Activated T-helper 1 cell treated with anti-CD3 and anti-CD28 coated beads, Interleukin-2, amount 50 U/mL, for 16 hours (primary cell): ENCODE data around the gene EPB41L1.

Source experiments
- DNase-seq, 2 donors: peaks; one replicate each; pipeline ENCODE4 v3.0.0-alpha.2; 2020; ENCODE audit warnings: low read depth in 1 of 2, low spot score in 1 of 2

Gene EPB41L1

DNA sequence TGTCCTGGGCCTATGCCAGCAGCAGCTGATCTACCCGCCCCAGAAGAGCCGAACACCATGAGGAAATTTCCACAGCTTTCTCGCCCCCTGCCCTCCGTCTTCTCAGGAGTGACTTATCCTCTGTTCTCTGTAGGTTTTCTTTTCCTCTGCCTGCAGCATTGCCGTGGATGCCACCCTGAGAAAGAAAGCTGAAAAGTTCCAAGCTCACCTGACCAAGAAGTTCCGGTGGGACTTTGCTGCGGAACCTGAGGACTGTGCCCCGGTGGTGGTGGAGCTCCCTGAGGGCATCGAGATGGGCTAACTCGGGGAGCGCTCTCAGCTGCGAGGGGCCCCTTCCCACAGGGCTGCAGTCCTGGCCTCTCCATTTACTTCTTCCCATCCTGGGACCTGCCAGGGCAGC, 100.9 kb downstream of the EPB41L1 start:
- no peak for DNase-seq

DNA sequence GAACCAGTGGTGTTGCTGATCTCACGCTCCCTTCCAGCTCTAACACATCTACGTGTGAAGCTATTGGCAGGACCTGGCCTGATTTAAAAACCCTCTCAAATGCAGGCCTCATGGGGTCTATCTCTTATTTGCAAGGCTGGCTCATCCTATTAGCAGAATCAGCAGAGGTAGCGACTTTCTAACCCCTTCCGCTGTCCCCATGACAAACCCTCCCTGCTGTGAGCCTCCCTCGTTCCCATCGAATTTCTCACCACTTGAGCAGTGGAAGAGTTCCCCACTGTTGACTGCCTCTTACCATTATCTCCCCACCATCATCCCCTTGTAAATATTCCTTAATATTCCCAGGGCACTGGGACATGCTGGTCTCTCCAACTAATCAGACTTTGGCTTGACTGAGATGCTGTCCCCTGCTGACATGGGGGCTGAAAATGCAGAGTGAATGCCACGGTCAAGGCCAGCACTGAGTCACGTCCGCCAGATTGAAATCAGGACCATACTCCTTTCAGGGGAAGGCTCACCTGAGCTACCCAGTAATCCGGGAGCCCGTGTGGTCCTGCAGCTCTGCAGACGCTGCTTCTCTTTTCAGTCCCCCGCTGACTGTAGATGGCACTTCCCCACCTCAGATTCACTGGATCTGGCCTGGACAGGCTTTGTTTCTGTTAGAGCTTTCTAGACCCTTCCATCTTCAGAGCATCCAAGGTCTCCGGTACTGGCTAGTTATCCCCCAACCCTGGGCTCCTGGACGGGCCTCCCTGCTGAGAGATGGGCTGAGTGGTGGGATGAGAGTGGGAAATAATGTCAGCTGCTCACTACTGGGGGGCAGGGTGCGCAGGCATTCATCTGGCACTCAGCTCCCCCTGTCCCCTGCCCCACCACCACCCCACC, 104.9 kb downstream of the EPB41L1 start:
- DNase-seq = no peak

- DNase-seq = no peak
These were observed 105.8 kb downstream of the EPB41L1 start for GRCh38 chr20:36260316-36260715.

DNA sequence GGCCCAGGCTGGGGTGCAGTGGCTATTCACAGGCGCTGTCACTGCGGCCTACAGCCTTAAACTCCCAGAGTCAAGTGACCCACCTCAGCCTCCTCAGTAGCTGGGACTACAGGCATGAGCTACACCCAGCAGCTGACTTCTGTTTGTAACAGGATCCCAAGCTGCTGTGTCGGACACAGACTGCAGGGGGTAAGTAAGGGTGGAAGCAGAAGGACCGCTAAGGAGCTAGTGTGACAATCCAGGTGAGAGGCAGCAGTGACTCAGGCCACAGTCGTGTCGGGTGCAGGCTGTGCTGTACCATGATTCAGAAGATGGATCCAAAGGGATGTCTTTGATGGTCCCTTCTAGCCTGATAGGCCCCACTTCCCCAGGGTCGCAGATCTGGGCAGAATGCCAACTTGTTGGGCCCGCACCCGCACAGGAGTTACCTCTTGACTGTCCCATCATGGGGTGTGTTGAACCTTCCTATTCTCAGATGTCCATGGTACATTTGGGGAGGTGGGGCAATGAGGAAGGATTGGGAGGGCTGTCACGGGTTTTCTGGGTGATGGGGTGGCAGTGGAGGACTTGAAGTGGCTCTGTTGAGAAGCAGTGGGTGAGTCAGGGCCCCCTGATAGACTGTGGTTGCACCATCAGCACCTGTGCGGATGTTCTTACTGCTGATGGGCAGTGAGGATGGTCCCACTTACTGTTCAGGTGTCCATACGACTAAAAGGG, 107.0 kb downstream of the EPB41L1 start:
- DNase-seq = no peak

DNA sequence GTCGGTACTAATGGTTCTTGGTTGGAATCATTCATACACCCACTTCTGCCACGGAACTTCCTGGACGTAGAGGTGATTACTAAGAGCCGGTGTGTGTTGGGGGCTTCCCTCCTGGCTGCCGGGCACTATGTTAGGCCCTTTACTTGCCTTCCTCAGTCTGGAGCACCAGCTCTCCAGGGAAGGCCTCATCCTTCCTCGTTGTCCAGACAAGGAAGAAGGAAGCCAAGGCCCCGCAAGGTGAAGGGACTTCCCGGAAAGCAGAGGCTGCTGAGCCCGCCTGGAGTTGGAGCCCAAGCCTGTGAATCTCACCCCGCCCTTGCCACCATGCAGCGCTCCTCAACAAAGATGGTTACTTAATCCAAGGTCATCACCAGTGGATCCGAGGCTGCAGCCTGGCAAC, 107.9 kb downstream of the EPB41L1 start:
- DNase-seq = no peak

DNA sequence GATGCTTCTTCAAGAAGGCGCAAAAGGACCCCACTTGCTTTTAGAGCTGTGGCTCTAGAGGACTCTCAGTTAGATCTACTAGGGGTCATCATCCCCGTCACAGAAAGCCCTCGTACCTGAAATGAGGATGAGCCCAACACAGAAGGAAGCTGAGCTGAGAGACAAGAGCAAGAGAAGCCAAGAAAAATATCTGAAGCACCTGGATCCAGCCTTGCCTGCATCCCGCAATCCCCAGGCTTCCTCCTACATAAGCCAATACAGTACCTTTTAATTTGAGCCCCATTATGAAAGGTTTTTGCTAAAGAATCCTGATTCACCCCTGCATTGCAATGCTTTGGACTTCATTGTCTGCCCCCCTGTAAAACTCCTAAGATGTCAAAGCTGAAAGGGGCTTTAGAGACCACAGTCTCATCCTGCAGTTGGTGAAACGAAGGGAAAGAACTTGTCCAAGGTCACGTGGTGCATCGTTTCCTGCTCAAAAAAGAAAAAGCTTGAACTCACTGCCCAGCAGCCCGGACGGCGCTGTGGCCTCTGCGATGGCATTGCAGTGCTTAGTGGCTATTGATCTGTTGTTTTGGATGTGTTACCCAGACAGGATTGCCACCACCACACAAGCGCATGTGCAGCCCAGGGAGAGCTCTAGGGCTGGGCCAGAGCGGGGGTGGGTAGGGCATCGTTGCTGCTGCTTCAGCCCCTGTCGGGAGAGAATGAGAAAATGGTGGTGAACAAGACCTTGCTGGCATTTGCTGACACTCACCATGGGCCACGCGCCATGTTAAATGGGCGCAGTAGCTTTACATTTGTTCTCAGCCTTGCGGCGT, 110.1 kb downstream of the EPB41L1 start:
- no peak for DNase-seq

- no peak for DNase-seq
These were observed 111.6 kb downstream of the EPB41L1 start for GRCh38 chr20:36266189-36266588.

DNA sequence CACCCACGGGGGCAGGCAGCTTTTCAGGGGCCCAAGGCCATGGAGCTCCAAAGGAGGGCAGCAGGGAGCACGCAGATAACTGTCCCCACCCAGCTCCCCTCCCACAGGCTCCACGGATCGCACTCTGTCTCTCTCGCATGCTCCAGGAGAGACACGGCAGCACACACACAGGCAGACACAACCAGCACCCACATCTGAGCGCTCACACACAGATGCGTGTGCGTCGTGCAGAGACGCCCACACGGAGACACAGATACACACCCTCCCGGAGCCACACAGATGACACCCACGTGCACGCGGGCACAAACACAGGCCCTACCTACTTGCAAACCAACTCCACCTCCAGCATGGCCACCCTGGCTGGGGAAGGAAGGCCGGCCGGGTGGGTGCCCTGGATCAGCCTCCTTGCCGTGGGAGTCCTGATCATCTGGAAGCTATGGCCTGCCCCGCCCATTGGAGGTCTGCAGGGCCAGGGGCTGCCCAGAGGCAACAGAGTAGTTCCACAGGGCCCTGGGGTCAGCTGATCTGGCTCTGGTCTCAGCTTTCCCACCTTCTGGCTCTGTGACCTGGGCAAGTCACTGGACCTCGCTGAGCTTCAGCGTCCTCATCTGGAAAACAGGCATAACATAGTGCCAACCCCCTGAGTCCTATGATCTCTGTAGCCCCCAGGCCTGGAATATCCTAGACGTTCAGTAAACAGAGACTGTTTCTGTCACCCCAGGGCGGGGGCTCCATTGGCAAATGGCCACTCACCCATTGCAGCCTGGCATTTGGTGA, 113.3 kb downstream of the EPB41L1 start:
- DNase-seq = no peak

DNA sequence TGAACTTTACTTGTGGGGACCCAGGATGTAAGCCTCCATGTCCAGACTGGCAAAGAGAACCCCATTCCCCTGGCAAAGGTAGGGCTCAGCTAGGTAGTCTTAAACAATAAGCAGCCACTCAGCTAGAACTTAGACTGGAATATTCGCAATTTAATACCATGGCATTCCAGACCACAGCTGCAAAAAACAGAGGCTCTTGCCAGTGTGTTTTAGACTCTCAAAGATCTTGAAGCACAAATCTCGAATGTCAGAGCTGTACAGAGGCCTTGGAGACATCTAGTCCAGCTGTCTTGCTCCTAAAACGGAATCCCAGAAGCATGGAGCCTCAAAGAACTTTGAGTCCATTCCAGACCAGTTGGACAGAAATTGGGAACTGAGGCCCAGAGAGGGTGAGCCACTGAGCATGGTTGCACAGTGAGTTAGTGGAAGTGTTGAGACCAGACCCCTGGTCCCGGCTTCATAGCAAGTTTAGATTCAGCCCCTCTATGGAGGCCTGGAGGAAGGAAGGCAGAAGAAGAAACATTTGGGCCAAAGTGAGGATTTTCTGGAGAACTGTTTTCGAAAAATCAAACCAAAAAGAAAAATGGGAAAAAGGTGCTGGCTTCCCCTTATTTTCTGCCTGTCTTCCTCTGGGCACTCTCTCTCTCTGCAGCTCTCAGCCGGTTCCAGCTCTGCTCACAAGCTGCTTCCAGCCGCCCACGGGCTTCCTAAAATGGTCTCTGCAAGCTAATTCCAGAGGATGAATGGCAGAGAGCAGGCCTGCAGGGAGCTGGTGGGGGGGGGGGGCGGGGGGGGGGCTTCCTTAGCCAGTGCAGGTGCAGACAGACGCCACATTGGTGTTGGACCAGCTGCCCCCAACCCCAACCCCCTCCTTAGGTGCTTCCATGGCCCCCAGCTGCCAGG, 114.2 kb downstream of the EPB41L1 start:
- DNase-seq = no peak

GRCh38 chr20:36269507-36269906, 115.0 kb downstream of the EPB41L1 start:
- no peak for DNase-seq

GRCh38 chr20:36270744-36271638, 116.5 kb downstream of the EPB41L1 start:
- no peak for DNase-seq

GRCh38 chr20:36271639-36272546, 117.4 kb downstream of the EPB41L1 start:
- DNase-seq = no peak

DNA sequence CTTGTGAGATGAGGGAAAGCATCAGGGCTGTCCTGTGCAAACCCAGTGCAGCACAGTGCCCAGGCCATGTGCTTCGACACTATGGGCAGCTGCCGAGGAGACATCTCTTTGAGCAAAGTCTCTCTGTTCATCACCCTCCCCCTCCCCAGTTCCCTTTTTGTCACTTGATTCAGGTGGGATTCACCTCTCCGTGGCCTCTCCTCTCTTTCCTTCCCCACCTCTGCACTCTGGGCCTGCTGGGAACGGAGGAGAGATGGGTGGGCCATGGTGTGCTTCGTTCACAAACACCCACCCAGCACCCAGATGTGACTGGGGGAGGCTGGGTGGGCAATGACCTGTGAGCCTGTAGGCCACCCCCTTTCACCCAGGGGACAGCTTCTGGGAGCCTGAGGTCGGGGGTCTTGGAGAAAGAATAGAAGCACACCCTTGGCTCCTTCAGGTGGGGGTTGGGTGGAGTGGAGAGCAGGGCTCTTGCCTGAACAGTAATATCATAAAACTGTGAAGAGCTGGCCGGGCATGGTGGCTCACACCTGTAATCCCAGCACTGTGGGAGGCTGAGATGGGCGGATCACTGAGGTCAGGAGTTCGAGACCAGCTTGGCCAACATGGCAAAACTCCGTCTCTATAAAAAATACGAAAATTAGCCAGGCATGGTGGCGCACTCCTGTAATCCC, 118.1 kb downstream of the EPB41L1 start:
- DNase-seq = no peak

- DNase-seq = no peak
These were observed 119.1 kb downstream of the EPB41L1 start for GRCh38 chr20:36273414-36274180.

DNA sequence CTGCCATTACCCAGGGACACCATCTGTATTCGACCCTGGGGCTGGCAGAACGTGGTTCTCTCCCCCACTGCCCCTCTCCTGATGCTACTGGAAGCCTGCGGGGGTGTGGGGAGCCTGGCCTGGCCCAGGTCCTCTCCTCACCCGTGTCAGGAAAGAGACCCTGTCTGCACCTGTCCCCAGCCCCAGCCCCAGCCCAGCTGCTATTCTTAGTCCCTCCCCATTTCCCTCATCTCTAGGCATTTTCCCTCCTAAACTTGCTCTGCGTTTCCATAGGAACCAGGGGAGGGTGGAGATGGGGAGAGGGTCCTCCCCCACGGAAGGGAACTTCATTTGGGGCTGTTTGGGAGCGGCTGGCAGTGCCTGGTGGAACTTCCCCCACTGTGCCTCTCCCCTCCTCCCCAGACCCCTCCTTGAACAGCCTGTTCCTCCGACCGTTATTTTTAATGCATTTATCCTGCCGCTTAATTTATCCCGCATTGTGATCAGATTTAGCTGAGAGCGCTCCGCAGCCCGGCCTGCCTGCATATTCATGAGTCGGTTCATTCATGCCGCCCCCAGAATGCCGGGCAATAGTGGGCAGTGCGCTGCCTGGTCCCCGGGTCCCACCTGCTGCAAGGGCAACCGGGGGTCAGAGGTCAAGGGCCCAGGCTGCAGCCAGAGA, 119.8 kb downstream of the EPB41L1 start:
- DNase-seq = no peak

GRCh38 chr20:36275011-36275410, 120.5 kb downstream of the EPB41L1 start:
- DNase-seq = no peak
